Glomerular visceral epithelial cell (primary cell): ENCODE data around the gene NKD1.
"Not testable (repeated sequence)": the region's sequence is repeated elsewhere in the genome, so short reads cannot be mapped to it uniquely, and the experiment has no call there.

Experiments
- DNase-seq: peaks from one replicate; pipeline ENCODE4 v3.0.0-alpha.2; 2016; ENCODE audit errors: extremely low spot score

Gene NKD1

DNA sequence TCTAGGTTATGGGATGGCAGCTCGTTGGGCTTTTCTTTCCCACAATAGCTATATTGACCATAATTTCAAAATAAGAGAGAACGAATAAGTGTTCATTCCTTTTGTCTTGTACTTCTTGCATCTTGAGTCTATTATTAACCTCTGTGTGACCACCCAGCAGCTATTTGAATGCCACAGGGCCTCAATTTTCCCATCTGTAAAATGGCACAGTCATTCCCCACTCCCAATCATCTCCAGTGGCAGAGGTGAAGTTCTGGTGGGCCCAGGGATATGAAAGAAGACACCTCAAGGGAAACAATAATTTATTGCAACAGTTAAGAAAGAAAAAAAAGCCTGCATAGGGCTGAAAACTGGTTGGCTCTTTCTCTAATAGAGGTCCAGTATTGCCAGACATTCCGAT, 28.6 kb upstream of the NKD1 start:
- DNase-seq = no peak

DNA sequence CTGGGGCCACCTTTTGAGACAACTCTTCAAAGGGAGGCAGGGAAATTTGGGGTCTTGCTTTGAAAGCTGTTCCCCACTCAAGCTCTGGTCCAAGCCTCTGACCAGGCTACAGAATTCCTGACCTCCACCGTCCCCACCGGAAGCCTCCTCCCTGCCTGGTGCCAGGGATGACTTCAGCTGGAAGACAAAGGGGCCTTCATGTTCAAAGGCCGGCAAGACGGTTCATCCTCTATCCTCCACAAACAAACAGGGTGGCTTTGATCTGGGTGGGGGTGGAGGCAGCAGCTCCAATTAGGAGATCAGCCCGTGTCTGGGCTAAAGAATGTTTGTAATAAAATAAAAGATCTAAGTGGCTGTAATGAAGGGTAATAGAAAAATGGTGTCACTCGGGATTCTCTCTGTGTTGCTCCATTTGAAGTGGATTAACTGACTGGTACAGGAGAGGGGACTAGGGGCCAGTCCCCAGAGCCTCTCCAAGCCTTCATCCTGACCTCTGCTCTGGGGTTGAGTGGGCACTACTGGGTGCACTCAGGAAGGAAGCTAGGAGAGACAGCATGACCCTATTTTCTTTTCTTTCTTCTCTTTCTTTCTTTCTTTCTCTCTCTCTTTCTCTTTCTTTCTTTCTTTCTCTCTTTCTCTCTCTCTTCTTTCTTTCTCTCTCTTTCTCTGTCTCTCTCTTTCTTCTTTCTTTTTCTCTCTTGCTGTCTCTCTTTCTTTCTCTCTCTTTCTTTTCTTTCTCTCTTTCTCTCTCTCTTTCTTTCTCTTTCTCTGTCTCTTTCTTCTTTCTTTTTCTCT, 27.5 kb upstream of the NKD1 start:
- DNase-seq = no peak

GRCh38 chr16:50521246-50521900, 26.8 kb upstream of the NKD1 start:
- DNase-seq = no peak

DNA sequence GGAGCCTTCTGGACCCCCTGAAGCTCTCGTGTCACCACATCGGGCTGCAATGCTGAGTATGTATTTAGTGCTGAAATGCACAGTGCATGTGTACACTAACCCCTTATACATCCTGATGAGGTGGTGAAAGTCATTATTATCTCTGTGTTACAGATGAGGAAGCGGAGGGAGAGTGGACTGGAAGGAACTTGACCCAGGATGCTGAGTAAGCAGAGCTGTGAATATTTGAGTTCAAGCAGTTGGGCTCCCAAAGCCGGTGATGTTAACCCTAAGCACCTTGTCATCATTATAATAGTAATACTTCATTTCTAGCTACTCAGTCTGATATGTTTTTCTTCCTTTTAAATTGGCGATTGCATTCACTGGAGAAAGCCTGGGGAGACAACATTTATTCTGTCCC, 25.9 kb upstream of the NKD1 start:
- no peak for DNase-seq

DNA sequence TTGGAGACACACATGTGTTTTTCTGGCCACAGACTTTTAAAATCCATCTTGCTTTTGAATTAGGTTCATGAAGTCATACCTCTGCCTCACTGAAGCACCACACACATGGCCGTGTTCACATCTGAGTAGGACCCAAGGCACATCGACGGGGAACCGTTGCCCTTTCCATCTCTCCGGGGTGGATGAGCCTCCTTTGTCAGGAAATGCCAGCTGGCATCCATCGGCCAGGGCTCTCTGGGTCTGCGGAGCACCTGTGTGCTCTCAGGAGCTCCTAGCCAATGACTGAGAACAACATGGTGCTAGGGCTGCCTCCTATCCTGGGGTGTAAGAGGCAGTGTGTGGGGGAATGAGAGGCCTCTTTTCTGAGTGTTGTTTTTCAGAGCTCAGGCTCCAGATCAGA, 24.5 kb upstream of the NKD1 start:
- no peak for DNase-seq

DNA sequence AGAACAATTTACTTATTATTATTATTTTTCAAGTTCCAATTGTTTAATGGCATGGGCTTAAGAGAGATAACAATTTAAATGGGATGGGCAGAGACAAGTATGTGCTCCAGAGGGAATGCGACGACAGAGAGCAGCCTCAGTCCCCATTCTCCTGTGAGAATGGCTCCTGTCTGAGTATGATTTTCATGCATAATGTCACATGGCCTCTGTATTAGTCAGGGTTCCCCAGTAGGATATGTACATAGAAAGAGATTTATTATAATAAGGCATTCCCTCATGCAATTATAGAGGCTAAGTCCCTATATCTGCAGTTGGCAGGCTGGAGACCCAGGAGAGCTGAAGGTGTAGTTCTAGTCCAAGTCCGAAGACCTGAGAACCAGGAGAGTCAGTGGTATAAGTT, 22.9 kb upstream of the NKD1 start:
- DNase-seq = no peak

GRCh38 chr16:50525716-50526115, 22.5 kb upstream of the NKD1 start:
- no peak for DNase-seq

GRCh38 chr16:50526249-50526648, 21.9 kb upstream of the NKD1 start:
- DNase-seq = no peak

- no peak for DNase-seq
Measured at GRCh38 chr16:50526796-50527195, 21.4 kb upstream of the NKD1 start.

DNA sequence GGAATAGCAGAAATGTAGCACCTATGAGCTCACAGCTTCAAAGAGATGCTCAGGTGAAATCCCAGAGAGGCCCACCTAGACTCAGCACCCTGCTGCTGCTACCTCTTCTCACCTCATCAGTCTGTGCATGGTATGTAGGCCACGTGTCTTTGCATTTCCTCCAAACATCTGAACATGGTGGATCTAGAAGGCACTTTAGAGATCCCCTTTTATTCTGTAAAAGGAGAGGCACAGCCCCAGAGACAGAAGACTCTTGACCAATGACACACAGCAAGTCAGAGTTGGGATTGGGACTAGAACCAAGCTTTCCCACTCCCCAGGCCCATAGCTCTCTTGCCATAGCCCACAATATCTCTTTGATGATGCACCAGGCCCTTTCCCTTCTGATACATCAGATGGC, 19.4 kb upstream of the NKD1 start:
- no peak for DNase-seq

- DNase-seq = no peak
Measured at GRCh38 chr16:50529334-50529733, 18.9 kb upstream of the NKD1 start.

DNA sequence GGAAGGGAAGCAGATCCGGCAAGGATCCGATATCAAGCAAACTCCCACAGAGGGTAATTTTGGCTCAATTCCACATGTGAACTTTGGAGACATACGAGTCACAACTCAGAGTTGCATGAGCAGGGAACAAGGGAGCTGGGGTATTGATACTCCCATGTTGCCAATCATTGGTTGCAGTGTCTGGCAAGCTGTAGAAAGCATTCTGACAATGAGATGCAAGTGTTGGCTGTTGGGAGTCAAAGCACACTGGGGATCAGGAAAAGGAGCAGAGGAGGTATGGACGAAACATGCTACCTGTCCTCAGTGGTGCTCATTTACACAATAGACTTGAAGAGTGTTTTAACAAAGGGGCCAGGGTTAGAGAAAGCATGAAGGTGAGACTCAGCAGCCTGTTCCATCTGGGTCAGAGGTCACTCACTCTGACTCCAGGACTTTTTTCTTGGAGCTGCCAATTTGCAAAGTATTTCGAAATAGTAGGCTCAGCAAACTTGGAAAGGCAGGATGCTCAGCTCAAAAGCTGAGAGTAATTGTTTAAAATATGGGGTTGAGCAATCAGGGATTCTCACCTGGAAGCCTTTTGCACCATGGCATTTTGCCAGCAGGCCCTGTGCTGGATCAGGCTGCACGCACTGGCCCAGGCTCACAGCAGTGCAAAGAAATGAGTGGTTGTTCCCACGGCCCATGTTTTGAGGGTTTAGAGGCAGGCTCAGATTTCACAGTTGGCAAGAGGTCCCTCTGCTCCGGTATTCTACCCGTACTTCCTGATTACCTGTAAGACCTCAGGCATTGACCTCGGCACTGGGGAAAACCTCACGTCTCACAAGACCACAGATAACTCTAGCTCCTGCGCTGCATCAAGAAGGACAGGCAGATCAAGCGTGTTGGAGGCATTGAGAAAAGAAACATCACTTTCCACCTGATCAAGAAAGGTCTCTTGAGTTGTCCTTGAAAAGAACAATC, 17.6 kb upstream of the NKD1 start:
- no peak for DNase-seq

- no peak for DNase-seq
Measured at GRCh38 chr16:50531359-50531758, 16.8 kb upstream of the NKD1 start.

- no peak for DNase-seq
Measured at GRCh38 chr16:50531901-50532300, 16.3 kb upstream of the NKD1 start.

GRCh38 chr16:50532576-50532975, 15.6 kb upstream of the NKD1 start:
- no peak for DNase-seq

- no peak for DNase-seq
Measured at GRCh38 chr16:50533317-50533716, 14.9 kb upstream of the NKD1 start.

GRCh38 chr16:50534091-50534490, 14.1 kb upstream of the NKD1 start:
- no peak for DNase-seq

GRCh38 chr16:50534556-50534955, 13.6 kb upstream of the NKD1 start:
- no peak for DNase-seq

DNA sequence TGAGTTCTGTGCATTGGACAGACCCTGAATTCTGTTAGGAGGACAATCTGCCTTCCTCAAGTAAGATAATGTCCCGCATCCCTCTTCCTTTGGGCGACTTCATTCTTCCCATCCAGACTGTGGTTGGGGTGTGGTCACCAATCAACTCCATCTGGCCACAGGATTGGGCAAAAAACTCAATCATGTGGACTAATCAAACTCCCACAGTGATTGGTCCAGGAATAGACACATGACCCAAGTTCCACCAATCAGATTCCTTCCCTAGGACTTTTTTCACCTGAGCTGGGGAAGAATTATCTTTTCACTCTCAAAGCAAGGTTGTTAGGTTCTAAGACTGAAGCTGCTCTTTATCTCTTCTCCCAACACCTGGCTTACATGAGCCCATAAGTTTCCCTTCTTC, 13.2 kb upstream of the NKD1 start:
- no peak for DNase-seq

- DNase-seq = no peak
Measured at GRCh38 chr16:50535506-50536257, 12.5 kb upstream of the NKD1 start.

DNA sequence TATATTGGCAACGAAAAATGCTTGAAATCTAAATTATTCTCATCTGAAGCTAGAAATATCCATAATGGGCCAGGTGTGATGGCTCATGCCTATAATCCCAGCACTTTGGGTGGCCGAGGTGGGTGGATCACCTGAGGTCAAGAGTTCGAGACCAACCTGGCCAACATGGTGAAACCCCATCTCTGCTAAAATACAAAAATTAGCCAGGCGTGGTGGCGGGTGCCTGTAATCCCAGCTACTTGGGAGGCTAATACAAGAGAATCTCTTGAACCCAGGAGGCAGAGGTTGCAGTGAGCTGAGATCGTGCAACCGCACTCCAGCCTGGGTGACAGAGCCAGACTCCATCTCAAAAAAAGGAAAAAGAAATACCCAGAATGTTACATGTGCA, 11.9 kb upstream of the NKD1 start:
- not testable (repeated sequence) for DNase-seq
